SW 1271 (cell line): ENCODE results near the gene ABCB7.
"Not testable (repeated sequence)": the region's sequence is repeated elsewhere in the genome, so short reads cannot be mapped to it uniquely, and the experiment has no call there.

Experiments
- DNase-seq, 2 experiments: peaks; one replicate each; lab custom pipeline; 2025; lab: John Stamatoyannopoulos, UW

The ABCB7 gene

GRCh38 chrX:75155827-75156525 lies at the start of gene ABCB7:
Gene ABCB7, minus strand, starts transcription at chrX:75156283. Its CDS starts 11 bp downstream, at chrX:75156272.
- DNase-seq: peak in 1 of 2 experiments; percentile 24

GRCh38 chrX:75188415-75189206 lies 32.5 kb upstream of the ABCB7 start:
- DNase-seq: not testable (repeated sequence)

- no peak for DNase-seq
Observed at GRCh38 chrX:75181721-75182120, 25.6 kb upstream of the ABCB7 start.

DNA sequence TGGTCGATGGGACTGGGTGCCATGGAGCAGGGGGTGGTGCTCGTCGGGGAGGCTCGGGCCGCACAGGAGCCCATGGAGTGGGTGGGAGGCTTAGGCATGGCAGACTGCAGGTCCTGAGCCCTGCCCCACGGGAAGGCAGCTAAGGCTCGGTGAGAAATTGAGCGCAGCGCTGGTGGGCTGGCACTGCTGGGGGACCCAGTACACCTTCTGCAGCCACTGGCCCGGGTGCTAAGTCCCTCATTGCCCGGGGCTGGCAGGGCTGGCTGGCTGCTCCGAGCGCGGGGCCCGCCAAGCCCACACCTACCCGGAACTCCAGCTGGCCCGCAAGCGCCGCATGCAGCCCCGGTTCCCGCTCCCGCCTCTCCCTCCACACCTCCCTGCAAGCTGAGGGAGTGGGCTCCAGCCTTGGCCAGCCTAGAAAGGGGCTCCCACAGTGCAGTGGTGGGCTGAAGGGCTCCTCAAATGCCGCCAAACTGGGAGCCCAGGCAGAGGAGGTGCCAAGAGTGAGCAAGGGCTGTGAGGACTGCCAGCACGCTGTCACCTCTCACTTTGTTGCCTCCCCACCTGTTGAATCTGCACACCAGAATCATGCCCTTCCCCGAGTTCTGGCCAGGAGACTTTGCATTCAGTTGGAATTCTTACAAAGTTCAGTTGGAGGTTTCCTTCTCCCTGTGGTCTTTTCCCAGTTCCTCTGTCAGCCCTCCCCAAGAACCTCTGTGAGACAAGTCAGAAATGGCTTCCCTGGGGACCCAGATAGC lies 23.6 kb upstream of the ABCB7 start:
- DNase-seq: not testable (repeated sequence)

DNA sequence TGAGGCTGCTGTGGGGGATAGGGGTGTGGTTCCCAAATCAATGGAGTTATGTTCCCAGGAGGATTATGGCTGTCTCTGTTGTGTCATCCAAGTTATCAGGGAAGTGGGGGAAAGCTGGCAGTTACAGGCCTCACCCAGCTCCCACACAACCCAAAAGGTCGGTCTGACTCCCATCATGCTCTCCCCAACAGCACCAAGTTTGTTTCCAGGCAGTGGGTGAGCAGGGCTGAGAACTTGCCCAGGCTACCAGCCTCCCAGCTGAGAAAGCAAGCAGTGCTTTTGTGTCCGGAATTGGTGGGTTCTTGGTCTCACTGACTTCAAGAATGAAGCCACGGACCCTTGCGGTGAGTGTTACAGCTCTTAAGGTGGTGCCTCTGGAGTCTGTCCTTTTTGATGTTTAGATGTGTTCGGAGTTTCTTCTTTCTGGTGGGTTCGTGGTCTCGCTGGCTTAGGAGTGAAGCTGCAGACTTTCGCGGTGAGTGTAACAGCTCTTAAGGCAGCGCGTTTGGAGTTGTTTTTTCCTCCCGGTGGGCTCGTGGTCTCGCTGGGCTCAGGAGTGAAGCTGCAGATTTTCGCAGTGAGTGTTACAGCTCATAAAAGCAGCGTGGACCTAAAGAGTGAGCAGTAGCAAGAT lies 16.3 kb upstream of the ABCB7 start:
- not testable (repeated sequence) for DNase-seq

GRCh38 chrX:75158054-75158453 lies 2.0 kb upstream of the ABCB7 start:
- DNase-seq: no peak

DNA sequence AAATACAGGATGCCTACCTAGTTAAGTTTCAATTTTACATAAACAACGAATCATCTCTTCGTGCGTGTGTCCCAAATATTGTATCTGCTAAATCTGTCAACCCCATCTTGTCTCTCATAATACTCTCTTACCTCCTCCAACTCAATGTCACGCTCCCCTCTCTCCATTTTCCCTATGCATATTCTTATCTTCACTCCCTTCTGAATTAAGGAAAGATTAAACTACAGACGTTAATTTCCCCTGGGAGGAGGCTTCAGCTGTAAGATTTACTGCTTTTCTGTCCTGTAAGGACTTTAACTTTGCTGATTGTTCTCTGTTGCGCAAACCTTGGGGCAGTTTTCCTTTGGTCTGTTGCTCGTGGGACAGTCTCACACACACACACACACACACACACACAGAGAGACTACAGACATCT lies 455 bp upstream of the ABCB7 start:
- DNase-seq: no peak

GRCh38 chrX:75155447-75155826 lies 646 bp downstream of the ABCB7 start:
- DNase-seq: no peak

DNA sequence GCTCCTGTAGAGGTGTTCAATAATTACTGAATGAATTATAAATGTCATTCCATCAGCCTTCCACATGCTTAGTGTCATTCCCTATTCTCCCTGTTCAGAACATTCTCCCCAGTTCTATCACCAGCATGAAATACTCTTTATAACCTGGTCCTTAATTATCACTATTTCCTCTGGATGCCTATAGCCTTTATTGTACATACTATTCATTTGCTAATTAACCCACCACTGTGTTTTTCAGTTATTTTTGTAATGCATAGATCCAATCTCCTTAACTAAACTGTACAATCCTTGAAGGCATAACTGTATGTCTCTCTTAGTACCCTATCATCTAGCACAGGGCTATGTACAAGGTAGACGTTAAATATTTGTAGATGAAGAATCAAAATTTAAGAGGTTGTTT lies 1.2 kb downstream of the ABCB7 start:
- DNase-seq: no peak

- DNase-seq: no peak
Observed at GRCh38 chrX:75151827-75152592, 4.1 kb downstream of the ABCB7 start.

GRCh38 chrX:75149654-75150053 lies 6.4 kb downstream of the ABCB7 start:
- no peak for DNase-seq

DNA sequence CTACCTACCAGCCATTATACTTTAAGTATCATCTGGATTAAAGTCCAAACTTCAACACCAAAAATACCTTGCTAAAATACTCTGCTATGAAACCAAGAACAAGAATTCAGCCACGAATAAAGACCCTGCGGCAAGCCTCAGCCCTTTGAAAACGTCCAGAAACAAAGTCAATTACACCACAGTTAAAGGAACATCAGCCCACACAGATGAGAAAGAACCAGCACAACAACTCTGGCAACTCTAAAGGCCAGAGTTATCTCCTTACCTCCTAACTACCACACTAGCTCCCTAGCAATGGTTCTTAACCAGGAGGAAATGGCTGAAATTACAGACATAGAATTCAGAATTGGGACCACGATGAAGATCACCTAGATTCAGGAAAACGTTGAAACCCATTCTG lies 23.4 kb downstream of the ABCB7 start:
- no peak for DNase-seq

GRCh38 chrX:75131973-75132627 lies 24.0 kb downstream of the ABCB7 start:
- no peak for DNase-seq

GRCh38 chrX:75129069-75129468 lies 27.0 kb downstream of the ABCB7 start:
- DNase-seq: not testable (repeated sequence)

DNA sequence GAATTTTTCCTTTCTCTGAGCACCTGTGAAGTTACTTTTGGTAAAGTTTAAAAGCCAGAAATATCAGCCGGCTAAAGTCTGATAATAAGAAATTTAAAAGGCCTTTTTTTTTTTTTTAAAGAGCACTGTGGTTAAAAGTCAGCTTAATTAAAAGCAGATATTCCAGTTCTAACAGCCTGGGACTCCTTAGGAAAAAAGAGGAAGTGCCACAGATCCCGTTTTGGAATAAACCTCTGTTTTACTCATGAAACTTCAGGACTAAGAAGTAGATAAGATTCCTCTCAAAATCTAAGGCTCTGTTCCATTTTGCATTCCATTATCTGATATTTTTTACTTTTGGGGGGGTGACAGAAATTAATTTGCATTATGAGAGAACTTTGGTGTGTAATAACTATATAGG lies 37.8 kb downstream of the ABCB7 start:
- DNase-seq: no peak

- no peak for DNase-seq
Observed at GRCh38 chrX:75115707-75116413, 40.2 kb downstream of the ABCB7 start.

DNA sequence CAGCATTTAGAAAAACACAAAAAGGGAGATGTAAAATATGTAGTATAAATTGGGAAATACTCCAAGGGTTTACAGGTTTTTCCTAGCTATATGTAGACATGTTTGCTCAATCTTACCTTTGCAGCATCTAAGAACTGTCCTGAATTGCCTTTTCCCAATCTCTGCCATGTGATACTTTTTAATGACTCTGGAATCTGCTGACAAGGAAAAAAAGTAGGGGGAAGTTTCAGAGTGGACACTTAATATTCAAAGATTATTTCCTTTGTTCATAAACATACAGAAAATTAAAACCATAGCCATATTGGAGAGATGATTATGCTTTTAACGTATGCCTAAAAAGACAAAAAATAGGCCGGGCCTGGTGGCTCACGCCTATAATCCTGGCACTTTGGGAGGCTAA lies 41.4 kb downstream of the ABCB7 start:
- DNase-seq: no peak

- no peak for DNase-seq
Observed at GRCh38 chrX:75113664-75114063, 42.4 kb downstream of the ABCB7 start.

DNA sequence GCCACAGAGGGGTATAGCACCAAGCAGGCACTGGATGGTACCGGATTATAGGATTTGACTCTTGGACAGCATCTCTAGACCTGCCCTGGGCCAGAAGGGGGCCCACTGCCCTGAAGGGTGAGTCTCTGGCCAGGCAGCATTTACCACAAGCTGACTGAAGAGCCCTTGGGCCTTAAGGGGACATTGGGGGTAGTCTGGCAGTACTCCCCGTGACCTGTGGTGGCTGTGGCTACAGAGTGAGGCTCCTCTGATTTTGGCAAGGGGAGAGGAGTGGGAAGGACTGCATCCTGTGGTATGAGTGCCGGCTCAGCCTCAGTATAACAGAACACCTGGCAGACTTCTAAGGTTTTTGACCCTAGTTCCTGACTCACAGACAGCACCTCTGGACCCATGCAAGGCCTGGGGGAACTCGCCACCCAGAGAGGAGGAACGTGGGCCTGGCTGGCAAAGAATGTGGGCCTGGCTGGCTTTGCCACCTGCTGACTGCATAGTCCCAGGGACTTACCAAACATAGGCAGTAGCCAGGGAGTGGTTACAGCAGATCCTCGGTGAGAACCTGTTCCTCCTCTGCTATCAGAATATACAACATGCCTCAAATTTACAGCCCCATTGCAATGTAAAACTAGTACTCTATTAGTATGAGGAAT lies 48.1 kb downstream of the ABCB7 start:
- DNase-seq: no peak

- no peak for DNase-seq
Observed at GRCh38 chrX:75106772-75107171, 49.3 kb downstream of the ABCB7 start.
